ENCODE measurements around the gene MPC2. TPM values are rescaled to one million over a fixed set of nuclear protein-coding genes. Genes with fewer than 3 reads are reported as not detected.

Gene MPC2
- polyA plus RNA-seq, 3 donors, result 14.2 to 70.3 (median 59.4) TPM

DNA sequence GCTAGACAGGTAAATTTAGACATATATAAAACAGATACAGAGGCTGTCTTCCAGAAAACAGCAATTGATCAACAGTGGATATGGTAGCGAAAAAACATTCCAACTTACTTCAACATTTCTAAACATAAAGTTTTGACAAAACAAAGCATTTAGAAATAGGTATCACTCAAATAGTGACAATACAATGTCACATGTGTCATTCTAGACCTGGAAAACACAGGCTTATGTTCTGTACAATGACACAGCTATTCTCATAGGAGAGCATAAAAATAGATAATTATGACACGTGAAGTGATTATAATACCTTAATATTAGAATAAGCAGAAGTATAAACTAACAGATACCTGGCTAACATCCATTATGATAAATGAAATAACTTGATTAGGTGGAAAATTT lies 8.4 kb downstream of the MPC2 start:
- H4K20me1 ChIP-seq (ENCODE audit: insufficient read depth, low read length), result peaks cover 7% of the 10 kb centered on the region
- Mint-ChIP-seq H3K4me3 (no peak overlapping the region), H3K9me3 (no peaks in the 10 kb centered on the region), H3K4me1 (peaks cover 7% of the 10 kb centered on the region), H3K27me3 (ENCODE audit: low read depth in 3 of 3) (no peaks in the 10 kb centered on the region), H3K36me3 (peaks cover 4 to 7% of the 10 kb centered on the region in 2 donors), H3K27ac (no peak overlapping the region)
- H3K4me2 ChIP-seq (replicated peaks; ENCODE audit: extremely low read depth, low read length, poor library complexity, severe bottlenecking), result no peak overlapping the region
- no peak overlapping the region for H3K4me3 ChIP-seq (replicated peaks in 1 of 3; ENCODE audit: low read depth in 2 of 3, low read length in 3 of 3)
- no peaks in the 10 kb centered on the region for H3K9me3 ChIP-seq (replicated peaks in 1 of 2; ENCODE audit: control insufficient read depth in 1 of 2, insufficient read depth in 1 of 2, low read length in 2 of 2)
- TF ChIP-seq, protein P1, sequence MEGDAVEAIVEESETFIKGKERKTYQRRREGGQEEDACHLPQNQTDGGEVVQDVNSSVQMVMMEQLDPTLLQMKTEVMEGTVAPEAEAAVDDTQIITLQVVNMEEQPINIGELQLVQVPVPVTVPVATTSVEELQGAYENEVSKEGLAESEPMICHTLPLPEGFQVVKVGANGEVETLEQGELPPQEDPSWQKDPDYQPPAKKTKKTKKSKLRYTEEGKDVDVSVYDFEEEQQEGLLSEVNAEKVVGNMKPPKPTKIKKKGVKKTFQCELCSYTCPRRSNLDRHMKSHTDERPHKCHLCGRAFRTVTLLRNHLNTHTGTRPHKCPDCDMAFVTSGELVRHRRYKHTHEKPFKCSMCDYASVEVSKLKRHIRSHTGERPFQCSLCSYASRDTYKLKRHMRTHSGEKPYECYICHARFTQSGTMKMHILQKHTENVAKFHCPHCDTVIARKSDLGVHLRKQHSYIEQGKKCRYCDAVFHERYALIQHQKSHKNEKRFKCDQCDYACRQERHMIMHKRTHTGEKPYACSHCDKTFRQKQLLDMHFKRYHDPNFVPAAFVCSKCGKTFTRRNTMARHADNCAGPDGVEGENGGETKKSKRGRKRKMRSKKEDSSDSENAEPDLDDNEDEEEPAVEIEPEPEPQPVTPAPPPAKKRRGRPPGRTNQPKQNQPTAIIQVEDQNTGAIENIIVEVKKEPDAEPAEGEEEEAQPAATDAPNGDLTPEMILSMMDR (IDR thresholded peaks at IDR 0.05), result no peak
- WGBS (ENCODE audit: insufficient coverage), result no CpG with 5 or more reads among the region's 2 CpGs
- intact Hi-C loops (cut with micrococcal nuclease), result no loop called here
- no peak for DNase-seq
- H3K79me2 ChIP-seq (ENCODE audit: insufficient read depth, low read length), result peaks cover 60% of the 10 kb centered on the region
- peaks cover under 1 to 3% of the 10 kb centered on the region in 2 donors for H3K4me1 ChIP-seq (ENCODE audit: control insufficient read depth in 1 of 2, insufficient read depth in 2 of 2, low read length in 2 of 2)
- H2AFZ ChIP-seq (ENCODE audit: insufficient read depth, low read depth, low read length, poor library complexity, severe bottlenecking), result no peak overlapping the region
- no peak overlapping the region for H3K9ac ChIP-seq (ENCODE audit: insufficient read depth, low read length, poor library complexity, severe bottlenecking)
- peaks cover 2 to 7% of the 10 kb centered on the region in 2 donors for H3K36me3 ChIP-seq (replicated peaks in 1 of 2; ENCODE audit: control insufficient read depth in 1 of 2, insufficient read depth in 2 of 2, low read length in 2 of 2)
- H3K27ac ChIP-seq (ENCODE audit: low read depth in 1 of 2, low read length in 2 of 2), result no peak overlapping the region
- H3K27me3 ChIP-seq (ENCODE audit: control insufficient read depth in 2 of 2, insufficient read depth in 2 of 2, low read length in 2 of 2), result no peaks in the 10 kb centered on the region

DNA sequence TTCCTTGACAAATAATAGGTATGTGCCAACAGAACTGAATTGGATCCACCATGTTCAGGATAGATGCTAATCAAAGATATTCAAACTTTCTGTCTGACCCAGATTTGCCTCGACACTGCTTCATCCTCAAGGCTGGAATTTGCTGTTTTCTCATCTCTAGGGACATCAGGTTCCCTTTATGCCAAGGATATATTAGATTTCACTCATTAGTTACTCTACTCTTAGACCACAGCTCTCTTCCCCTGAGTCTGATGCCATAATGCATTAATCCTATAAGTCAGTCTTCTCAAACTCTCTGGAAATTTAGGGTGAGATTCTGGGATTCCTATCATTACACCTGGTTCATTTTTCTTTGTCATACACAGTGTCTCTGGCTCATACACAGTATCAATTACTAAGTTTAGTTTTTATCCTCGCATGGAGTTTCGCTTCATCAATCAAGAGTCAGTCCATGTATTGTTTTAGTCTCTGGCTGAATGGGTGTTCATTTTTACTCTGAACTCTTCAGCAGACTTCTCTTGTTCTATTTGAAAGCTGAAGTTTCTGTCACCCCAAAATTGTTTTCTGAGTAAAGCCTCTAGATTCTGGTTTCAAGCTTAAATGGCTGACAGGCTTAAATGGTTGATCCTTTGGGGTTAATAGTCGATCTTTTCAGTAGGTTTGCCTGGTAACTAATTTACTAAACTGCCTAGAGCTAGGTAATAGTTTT lies 9.7 kb downstream of the MPC2 start:
- intact Hi-C loops (cut with micrococcal nuclease), result no loop called here
- H3K27ac ChIP-seq (ENCODE audit: low read depth in 1 of 2, low read length in 2 of 2), result no peak overlapping the region
- no peak overlapping the region for H3K27ac Mint-ChIP-seq
- no peak for DNase-seq
- H3K4me3 ChIP-seq (replicated peaks in 1 of 3; ENCODE audit: low read depth in 2 of 3, low read length in 3 of 3), result no peak overlapping the region
- peaks cover 2 to 12% of the 10 kb centered on the region in 2 donors for H3K36me3 ChIP-seq (replicated peaks in 1 of 2; ENCODE audit: control insufficient read depth in 1 of 2, insufficient read depth in 2 of 2, low read length in 2 of 2)
- H3K36me3 Mint-ChIP-seq, result peaks cover 6 to 11% of the 10 kb centered on the region in 2 donors
- TF ChIP-seq, protein P1 (IDR thresholded peaks at IDR 0.05), result no peak
- H2AFZ ChIP-seq (ENCODE audit: insufficient read depth, low read depth, low read length, poor library complexity, severe bottlenecking), result no peak overlapping the region
- H3K4me1 Mint-ChIP-seq, result peaks cover 5% of the 10 kb centered on the region
- no peaks in the 10 kb centered on the region for H3K27me3 Mint-ChIP-seq (ENCODE audit: low read depth in 3 of 3)
- H4K20me1 ChIP-seq (ENCODE audit: insufficient read depth, low read length), result peaks cover 7% of the 10 kb centered on the region
- H3K27me3 ChIP-seq (ENCODE audit: control insufficient read depth in 2 of 2, insufficient read depth in 2 of 2, low read length in 2 of 2), result no peaks in the 10 kb centered on the region
- WGBS (ENCODE audit: insufficient coverage), result no CpG with 5 or more reads among the region's 4 CpGs
- H3K9me3 ChIP-seq (replicated peaks in 1 of 2; ENCODE audit: control insufficient read depth in 1 of 2, insufficient read depth in 1 of 2, low read length in 2 of 2), result no peaks in the 10 kb centered on the region
- peaks cover 50% of the 10 kb centered on the region for H3K79me2 ChIP-seq (ENCODE audit: insufficient read depth, low read length)
- no peaks in the 10 kb centered on the region for H3K9me3 Mint-ChIP-seq
- no peak overlapping the region for H3K9ac ChIP-seq (ENCODE audit: insufficient read depth, low read length, poor library complexity, severe bottlenecking)
- H3K4me2 ChIP-seq (replicated peaks; ENCODE audit: extremely low read depth, low read length, poor library complexity, severe bottlenecking), result no peak overlapping the region
- H3K4me1 ChIP-seq (ENCODE audit: control insufficient read depth in 1 of 2, insufficient read depth in 2 of 2, low read length in 2 of 2), result no peaks in the 10 kb centered on the region
- H3K4me3 Mint-ChIP-seq, result no peak overlapping the region

Measured in CD14-positive monocyte (primary cell).